ENCODE results near the gene EEF1AKMT1. TPM values are rescaled to one million over a fixed set of nuclear protein-coding genes. Genes with fewer than 3 reads are reported as not detected.
A peak's percentile ranks its signal among the peaks of the same experiment; 100 is the strongest.

Gene EEF1AKMT1, protein sequence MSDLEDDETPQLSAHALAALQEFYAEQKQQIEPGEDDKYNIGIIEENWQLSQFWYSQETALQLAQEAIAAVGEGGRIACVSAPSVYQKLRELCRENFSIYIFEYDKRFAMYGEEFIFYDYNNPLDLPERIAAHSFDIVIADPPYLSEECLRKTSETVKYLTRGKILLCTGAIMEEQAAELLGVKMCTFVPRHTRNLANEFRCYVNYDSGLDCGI
- total RNA-seq: 3.9 and 7.4 TPM in 2 replicates

DNA sequence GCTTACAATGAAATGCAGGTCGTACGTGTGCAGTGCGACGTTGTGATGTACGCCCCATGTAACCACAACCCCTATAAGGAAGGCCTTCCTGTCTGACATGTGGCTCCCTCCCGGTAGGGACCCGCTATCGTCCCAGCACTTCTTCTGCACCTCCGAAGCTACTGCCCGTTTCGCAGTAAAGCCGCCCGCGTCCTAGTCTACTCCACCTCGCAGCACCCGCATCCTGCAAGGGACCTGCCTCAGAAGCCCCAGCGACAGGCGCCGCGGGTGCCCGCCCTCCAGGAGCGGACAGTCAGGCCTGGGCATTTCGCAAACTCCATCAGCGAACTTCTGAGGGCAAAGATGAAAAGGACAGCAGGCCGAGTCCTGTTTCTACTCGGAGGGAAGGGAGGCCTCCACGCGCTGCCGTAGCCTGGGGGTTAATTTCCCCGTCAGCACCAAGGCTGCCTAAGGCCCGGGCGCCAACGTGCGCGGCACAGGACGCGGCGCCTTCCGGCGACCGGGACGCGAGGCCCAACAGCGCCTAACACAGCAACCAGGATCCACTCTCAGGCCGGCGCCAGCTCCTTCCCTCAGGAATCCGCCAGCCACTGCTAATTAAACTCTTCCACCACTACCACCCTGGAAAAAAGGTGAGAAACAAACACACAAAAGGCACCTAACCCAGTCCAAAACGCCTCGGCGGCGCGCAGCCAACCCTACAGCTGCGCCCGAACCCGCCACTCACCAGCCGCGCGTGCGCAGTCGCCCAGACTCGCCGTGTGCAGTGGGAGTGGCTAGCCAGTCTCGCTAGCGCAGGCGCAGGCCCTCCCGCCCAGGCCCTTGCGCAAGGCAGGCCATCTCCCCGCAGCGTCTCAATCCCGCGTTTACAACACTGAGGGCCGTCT lies at the start of gene EEF1AKMT1:
Gene EEF1AKMT1, minus strand, starts transcription at position 768 of the 887 bp plus-strand sequence. CDS start 16,363 bp downstream, outside the sequence.
- ATAC-seq (ENCODE audit: low read depth) (peak; percentile 95), DNase-seq (peak; percentile 94)
- Mint-ChIP-seq H3K4me3 (peak within 1 kb of the TSS; percentile 98), H3K9me3 (peaks cover 11% of the 10 kb centered on the region), H3K27me3 (no peaks in the 10 kb centered on the region), H3K27ac (peak within 1 kb of the TSS; percentile 99), H3K36me3 (ENCODE audit: low read depth) (peaks cover 30% of the 10 kb centered on the region), H3K4me1 (peaks cover 21% of the 10 kb centered on the region)
- ChIA-PET POLR2A (interaction anchor here (0.6 to 2.7 kb wide), 9 partner anchors 13 to 910 kb away, joined by 3 to 16 read pairs (median 4); partner anchors contain the start of genes MRPL57, SKA3, XPO4 and ZMYM5), CTCF (no interaction called here)
- TF ChIP-seq, protein P1, sequence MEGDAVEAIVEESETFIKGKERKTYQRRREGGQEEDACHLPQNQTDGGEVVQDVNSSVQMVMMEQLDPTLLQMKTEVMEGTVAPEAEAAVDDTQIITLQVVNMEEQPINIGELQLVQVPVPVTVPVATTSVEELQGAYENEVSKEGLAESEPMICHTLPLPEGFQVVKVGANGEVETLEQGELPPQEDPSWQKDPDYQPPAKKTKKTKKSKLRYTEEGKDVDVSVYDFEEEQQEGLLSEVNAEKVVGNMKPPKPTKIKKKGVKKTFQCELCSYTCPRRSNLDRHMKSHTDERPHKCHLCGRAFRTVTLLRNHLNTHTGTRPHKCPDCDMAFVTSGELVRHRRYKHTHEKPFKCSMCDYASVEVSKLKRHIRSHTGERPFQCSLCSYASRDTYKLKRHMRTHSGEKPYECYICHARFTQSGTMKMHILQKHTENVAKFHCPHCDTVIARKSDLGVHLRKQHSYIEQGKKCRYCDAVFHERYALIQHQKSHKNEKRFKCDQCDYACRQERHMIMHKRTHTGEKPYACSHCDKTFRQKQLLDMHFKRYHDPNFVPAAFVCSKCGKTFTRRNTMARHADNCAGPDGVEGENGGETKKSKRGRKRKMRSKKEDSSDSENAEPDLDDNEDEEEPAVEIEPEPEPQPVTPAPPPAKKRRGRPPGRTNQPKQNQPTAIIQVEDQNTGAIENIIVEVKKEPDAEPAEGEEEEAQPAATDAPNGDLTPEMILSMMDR (IDR thresholded peaks at IDR 0.05): no peak
- intact Hi-C loops (cut with micrococcal nuclease): loop anchor here (1.0 to 5.0 kb wide), 9 partner anchors 69 to 1141 kb away; partner anchors contain the start of genes IFT88, MICU2, MPHOSPH8 and XPO4

DNA sequence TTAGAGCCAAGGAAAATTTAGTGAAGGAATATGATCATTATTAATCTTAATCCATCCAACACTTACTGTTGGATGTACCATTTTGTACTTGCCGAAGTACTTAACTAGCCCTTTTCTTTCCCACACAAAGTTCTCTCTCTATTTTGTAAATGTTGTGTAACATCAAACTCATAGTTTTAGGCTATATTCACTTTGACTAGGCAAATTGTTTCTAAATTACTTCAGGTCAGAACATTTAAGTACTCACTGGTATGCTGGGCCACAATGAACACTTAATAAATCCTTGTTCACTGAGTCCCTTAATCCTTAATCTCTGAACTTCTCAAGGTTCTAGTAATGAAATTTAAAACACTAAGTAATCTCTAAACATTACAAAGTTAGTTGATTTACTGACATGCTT lies 49.3 kb upstream of the EEF1AKMT1 start:
- H3K27me3 Mint-ChIP-seq: no peaks in the 10 kb centered on the region
- H3K36me3 Mint-ChIP-seq (ENCODE audit: low read depth): peaks cover 23% of the 10 kb centered on the region
- H3K9me3 Mint-ChIP-seq: no peaks in the 10 kb centered on the region
- peak overlapping the region; percentile 41 for H3K27ac Mint-ChIP-seq
- TF ChIP-seq, protein P1 (IDR thresholded peaks at IDR 0.05): no peak
- intact Hi-C loops (cut with micrococcal nuclease): loop anchor here (10.0 kb wide), 1 partner anchor 102 kb away; no protein-coding TSS in a partner anchor
- no peak for DNase-seq
- ChIA-PET POLR2A (no interaction called here), CTCF (interaction anchor here (1.5 to 1.7 kb wide), 2 partner anchors 9 to 328 kb away, joined by 4 to 5 read pairs; no protein-coding TSS in a partner anchor)
- H3K4me1 Mint-ChIP-seq: no peaks in the 10 kb centered on the region
- ATAC-seq (ENCODE audit: low read depth): no peak
- no peak overlapping the region for H3K4me3 Mint-ChIP-seq

DNA sequence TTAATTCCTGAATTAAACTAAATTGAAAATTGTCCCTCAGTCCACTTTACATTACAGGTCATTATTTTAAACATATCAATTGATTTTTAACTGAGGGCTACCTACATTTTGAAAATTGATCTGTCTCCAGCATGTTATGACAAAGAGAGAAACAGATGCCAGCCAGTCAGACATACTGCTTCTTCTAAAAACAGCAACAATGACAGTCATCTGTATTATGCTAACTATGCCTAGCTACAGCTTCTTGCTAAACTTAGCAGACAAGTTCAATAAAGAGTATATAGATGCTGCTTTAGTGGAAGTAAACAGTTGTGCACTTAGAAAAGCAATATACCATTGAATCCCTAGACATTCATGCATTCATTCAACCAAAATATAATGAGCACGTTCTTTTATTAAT lies 48.6 kb upstream of the EEF1AKMT1 start:
- POLR2A ChIA-PET: no interaction called here
- ATAC-seq (ENCODE audit: low read depth) (no peak), DNase-seq (no peak)
- Mint-ChIP-seq H3K27ac (no peak overlapping the region), H3K4me3 (no peak overlapping the region), H3K4me1 (no peaks in the 10 kb centered on the region), H3K27me3 (no peaks in the 10 kb centered on the region), H3K36me3 (ENCODE audit: low read depth) (peaks cover 28% of the 10 kb centered on the region), H3K9me3 (no peaks in the 10 kb centered on the region)
- CTCF ChIA-PET: interaction anchor here (1.5 kb wide), 1 partner anchor 9 kb away, joined by 5 read pairs; no protein-coding TSS in a partner anchor
- intact Hi-C loops (cut with micrococcal nuclease): loop anchor here (10.0 kb wide), 1 partner anchor 102 kb away; no protein-coding TSS in a partner anchor
- TF ChIP-seq, protein P1 (IDR thresholded peaks at IDR 0.05): no peak

DNA sequence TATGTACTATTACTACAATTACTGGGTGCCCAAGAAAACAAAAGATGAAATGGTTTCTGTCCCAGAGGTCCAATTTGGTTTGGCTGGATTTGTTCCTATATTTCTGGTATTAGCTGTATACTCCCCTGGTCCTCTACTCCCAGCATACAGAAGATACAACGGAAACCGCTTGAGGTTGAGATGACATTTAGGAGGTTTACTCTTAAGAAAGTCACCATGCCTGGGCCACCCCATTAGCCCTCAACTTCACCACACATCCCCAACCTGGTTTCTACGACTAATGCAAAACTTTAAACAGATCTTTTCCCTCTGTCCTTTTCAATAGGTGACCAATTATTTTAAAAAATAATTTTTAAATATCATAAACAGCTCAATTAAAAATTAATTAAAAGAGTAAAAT lies 46.0 kb upstream of the EEF1AKMT1 start:
- POLR2A ChIA-PET: no interaction called here
- ATAC-seq (ENCODE audit: low read depth) (no peak), DNase-seq (no peak)
- Mint-ChIP-seq H3K4me3 (no peak overlapping the region), H3K27ac (no peak overlapping the region), H3K27me3 (no peaks in the 10 kb centered on the region), H3K9me3 (no peaks in the 10 kb centered on the region), H3K36me3 (ENCODE audit: low read depth) (peaks cover 42% of the 10 kb centered on the region), H3K4me1 (no peaks in the 10 kb centered on the region)
- intact Hi-C loops (cut with micrococcal nuclease): loop anchor here (10.0 kb wide), 1 partner anchor 105 kb away; no protein-coding TSS in a partner anchor
- CTCF ChIA-PET: interaction anchor here (2.9 kb wide), 1 partner anchor 9 kb away, joined by 10 read pairs; no protein-coding TSS in a partner anchor
- TF ChIP-seq, protein P1 (IDR thresholded peaks at IDR 0.05): no peak

Data from activated B cell treated with CpG ODN at 0.5 μM for 24 hours (primary cell).